WERI-Rb-1 (cell line): ENCODE data around the gene SIRT6.
"Not testable (repeated sequence)": the region's sequence is repeated elsewhere in the genome, so short reads cannot be mapped to it uniquely, and the experiment has no call there.

ENCODE experiments used
- DNase-seq: peaks from one replicate; pipeline ENCODE4 v3.0.0-alpha.2; 2020
- H3K27ac ChIP-seq: fragments of 250-450 bp; sonication (Bioruptor Pico); 2 replicates; pipeline ENCODE4 v1.5.1; 2020; ENCODE audit warnings: mild to moderate bottlenecking, moderate library complexity
- H3K27me3 ChIP-seq: fragments of 250-450 bp; sonication (Bioruptor Pico); 2 replicates; pipeline ENCODE4 v1.5.1; 2021; ENCODE audit warnings: mild to moderate bottlenecking, low read depth, moderate library complexity; ENCODE audit not compliant: insufficient read depth, severe bottlenecking
- H3K36me3 ChIP-seq: fragments of 250-450 bp; sonication (Bioruptor Pico); 2 replicates; pipeline ENCODE4 v1.5.1; 2020; ENCODE audit warnings: mild to moderate bottlenecking, moderate library complexity
- H3K4me3 ChIP-seq: 2 replicates; pipeline ENCODE4 v1.5.1; 2011; ENCODE audit warnings: low read depth, mild to moderate bottlenecking, control low read depth, low read length
- H3K9me3 ChIP-seq: fragments of 250-450 bp; sonication (Bioruptor Pico); 2 replicates; pipeline ENCODE4 v1.5.1; 2021; ENCODE audit warnings: mild to moderate bottlenecking, moderate library complexity; ENCODE audit not compliant: severe bottlenecking
- CTCF ChIP-seq: IDR thresholded peaks from 2 replicates; pipeline ENCODE4 v1.5.1; 2011; ENCODE audit warnings: low read depth, mild to moderate bottlenecking, control low read depth, inconsistent platforms, low read length

SIRT6 gene

GRCh38 chr19:4182084-4182810, at the start of gene SIRT6, which contains the start of gene ANKRD24:
SIRT6 (minus strand) TSS chr19:4182563; CDS start chr19:4182539, 24 bp downstream.
ANKRD24 (plus strand) TSS chr19:4182689; CDS start chr19:4186426, 3,737 bp downstream.
- no peak for TF ChIP-seq CTCF
- H3K9me3 ChIP-seq = no peaks in the 10 kb centered on the region
- H3K4me3 ChIP-seq = peak within 1 kb of the TSS; percentile 91
- peaks cover 12% of the 10 kb centered on the region for H3K36me3 ChIP-seq
- H3K27me3 ChIP-seq = no peaks in the 10 kb centered on the region
- peak within 1 kb of the TSS; percentile 77 for H3K27ac ChIP-seq
- peak; percentile 95 for DNase-seq

- not testable (repeated sequence) for DNase-seq, H3K4me3 ChIP-seq, H3K27me3 ChIP-seq, H3K36me3 ChIP-seq, H3K9me3 ChIP-seq, H3K27ac ChIP-seq
Observed at GRCh38 chr19:4232139-4232538, 49.8 kb upstream of the SIRT6 start.

GRCh38 chr19:4231521-4231920, 49.2 kb upstream of the SIRT6 start:
- not testable (repeated sequence) for H3K27ac ChIP-seq, H3K36me3 ChIP-seq, H3K9me3 ChIP-seq, H3K27me3 ChIP-seq, DNase-seq, H3K4me3 ChIP-seq

GRCh38 chr19:4230237-4230636, 47.9 kb upstream of the SIRT6 start:
- not testable (repeated sequence) for H3K4me3 ChIP-seq, H3K36me3 ChIP-seq, DNase-seq, H3K9me3 ChIP-seq, H3K27me3 ChIP-seq, H3K27ac ChIP-seq

- DNase-seq = peak; percentile 37
- TF ChIP-seq CTCF = no peak
- H3K9me3 ChIP-seq = no peaks in the 10 kb centered on the region
- H3K4me3 ChIP-seq = no peak within 1 kb of the TSS
- no peak within 1 kb of the TSS for H3K27ac ChIP-seq
- H3K36me3 ChIP-seq = no peaks in the 10 kb centered on the region
- no peaks in the 10 kb centered on the region for H3K27me3 ChIP-seq
Observed at GRCh38 chr19:4229179-4229931, 47.0 kb upstream of the SIRT6 start, which contains the start of gene EBI3. EBI3 (plus strand) TSS chr19:4229523; CDS start chr19:4229551, 28 bp downstream.

- Histone ChIP-seq H3K27me3 (no peaks in the 10 kb centered on the region), H3K36me3 (no peaks in the 10 kb centered on the region), H3K27ac (no peak overlapping the region), H3K4me3 (no peak overlapping the region), H3K9me3 (no peaks in the 10 kb centered on the region)
- TF ChIP-seq CTCF = no peak
- no peak for DNase-seq
Observed at GRCh38 chr19:4228765-4229178, 46.4 kb upstream of the SIRT6 start.

- Histone ChIP-seq H3K27ac (no peak overlapping the region), H3K4me3 (no peak overlapping the region)
- no peak for DNase-seq
Observed at GRCh38 chr19:4227771-4228170, 45.4 kb upstream of the SIRT6 start.

More at GRCh38 chr19:4227771-4228170, 45.4 kb upstream of the SIRT6 start:
- no peak for TF ChIP-seq CTCF
- H3K36me3 ChIP-seq = no peaks in the 10 kb centered on the region
- H3K9me3 ChIP-seq = no peaks in the 10 kb centered on the region
- H3K27me3 ChIP-seq = no peaks in the 10 kb centered on the region
